Thyroid gland (tissue), 4 donors: ENCODE measurements around the gene ZNF467.

Experiments used
- POLR2A ChIP-seq, 2 donors: fragments of 450-650 bp; IDR thresholded peaks; one replicate each; pipeline ENCODE4 v1.6.1; 2017; ENCODE audit warnings: antibody characterized with exemption in 2 of 2, mild to moderate bottlenecking in 2 of 2, moderate library complexity in 1 of 2
- TF ChIP-seq, protein P1 (sequence below), 6 experiments: fragments of 200-600 bp in 3 of 6; fragments of 450-650 bp in 3 of 6; sonication (generic) in 3 of 6; IDR thresholded peaks; one replicate each; pipeline ENCODE4 v1.5.1; 2016 to 2019; ENCODE audit warnings: antibody characterized with exemption in 6 of 6, mild to moderate bottlenecking in 2 of 6, inconsistent platforms in 1 of 6, moderate library complexity in 1 of 6

DNA sequence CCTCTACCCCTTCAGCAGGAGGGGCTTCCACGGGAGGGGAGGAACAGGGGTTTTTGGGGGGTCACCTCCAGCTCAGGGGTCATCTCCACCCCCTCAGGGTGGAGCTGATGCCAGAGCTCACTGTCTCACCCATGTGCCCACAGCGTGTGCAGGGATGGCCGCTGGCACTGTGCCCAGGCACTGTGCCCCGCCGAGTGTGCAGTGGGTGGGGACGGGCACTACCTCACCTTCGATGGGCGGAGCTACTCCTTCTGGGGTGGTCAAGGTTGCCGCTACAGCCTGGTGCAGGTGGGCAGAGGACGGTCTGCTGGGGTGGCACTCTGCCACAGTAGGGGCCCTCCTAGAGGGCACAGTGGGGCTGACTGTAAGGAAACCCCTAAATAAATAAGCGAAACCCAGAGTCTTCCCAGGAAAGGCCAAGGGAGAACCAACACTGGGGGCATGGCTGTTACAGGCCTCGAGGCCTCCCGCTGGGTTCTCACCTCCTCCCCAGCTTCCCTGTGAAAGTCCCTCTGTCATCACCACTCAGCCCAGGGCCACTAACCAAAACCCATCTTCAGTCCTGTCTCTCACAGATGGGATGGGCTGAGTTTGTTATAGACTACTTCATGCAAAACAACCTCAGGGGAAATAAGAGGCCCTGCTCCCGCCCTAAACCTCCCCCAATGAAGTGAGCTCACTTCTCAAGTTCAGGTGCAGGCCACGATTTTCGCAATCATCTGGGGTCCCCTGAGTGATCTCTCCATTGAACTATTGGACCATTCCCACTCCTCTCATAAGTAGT, 7.4 kb upstream of the ZNF467 start:
- no peak for TF ChIP-seq POLR2A (IDR thresholded peaks at IDR 0.05)
- TF ChIP-seq, protein P1, sequence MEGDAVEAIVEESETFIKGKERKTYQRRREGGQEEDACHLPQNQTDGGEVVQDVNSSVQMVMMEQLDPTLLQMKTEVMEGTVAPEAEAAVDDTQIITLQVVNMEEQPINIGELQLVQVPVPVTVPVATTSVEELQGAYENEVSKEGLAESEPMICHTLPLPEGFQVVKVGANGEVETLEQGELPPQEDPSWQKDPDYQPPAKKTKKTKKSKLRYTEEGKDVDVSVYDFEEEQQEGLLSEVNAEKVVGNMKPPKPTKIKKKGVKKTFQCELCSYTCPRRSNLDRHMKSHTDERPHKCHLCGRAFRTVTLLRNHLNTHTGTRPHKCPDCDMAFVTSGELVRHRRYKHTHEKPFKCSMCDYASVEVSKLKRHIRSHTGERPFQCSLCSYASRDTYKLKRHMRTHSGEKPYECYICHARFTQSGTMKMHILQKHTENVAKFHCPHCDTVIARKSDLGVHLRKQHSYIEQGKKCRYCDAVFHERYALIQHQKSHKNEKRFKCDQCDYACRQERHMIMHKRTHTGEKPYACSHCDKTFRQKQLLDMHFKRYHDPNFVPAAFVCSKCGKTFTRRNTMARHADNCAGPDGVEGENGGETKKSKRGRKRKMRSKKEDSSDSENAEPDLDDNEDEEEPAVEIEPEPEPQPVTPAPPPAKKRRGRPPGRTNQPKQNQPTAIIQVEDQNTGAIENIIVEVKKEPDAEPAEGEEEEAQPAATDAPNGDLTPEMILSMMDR (IDR thresholded peaks at IDR 0.05) = no peak
